GM21737 (cell line): ENCODE data around the gene EHD3.

Experiments used
- ATAC-seq: cut with Tn5 transposase; IDR thresholded peaks from one replicate; pipeline ENCODE4 v1.9.1; 2021; ENCODE audit warnings: mild to moderate bottlenecking, moderate library complexity; ENCODE audit not compliant: unreplicated experiment

EHD3 gene

GRCh38 chr2:31235504-31235902 lies 1.6 kb downstream of the EHD3 start:
- no peak for ATAC-seq

- ATAC-seq, result no peak
These were observed 2.7 kb downstream of the EHD3 start for GRCh38 chr2:31236433-31237205.

GRCh38 chr2:31237348-31238017 lies 3.5 kb downstream of the EHD3 start:
- ATAC-seq, result no peak

- no peak for ATAC-seq
These were observed 4.4 kb downstream of the EHD3 start for GRCh38 chr2:31238126-31238905.

GRCh38 chr2:31238906-31239592 lies 5.1 kb downstream of the EHD3 start:
- ATAC-seq, result no peak

GRCh38 chr2:31239593-31240177 lies 5.7 kb downstream of the EHD3 start:
- no peak for ATAC-seq

GRCh38 chr2:31240381-31241365 lies 6.7 kb downstream of the EHD3 start:
- ATAC-seq, result no peak

GRCh38 chr2:31241625-31242270 lies 7.8 kb downstream of the EHD3 start:
- ATAC-seq, result no peak

- ATAC-seq, result no peak
These were observed 9.1 kb downstream of the EHD3 start for GRCh38 chr2:31243053-31243452.

GRCh38 chr2:31244101-31244500 lies 10.1 kb downstream of the EHD3 start:
- no peak for ATAC-seq

GRCh38 chr2:31246184-31246852 lies 12.4 kb downstream of the EHD3 start:
- ATAC-seq, result no peak

GRCh38 chr2:31247711-31248110 lies 13.8 kb downstream of the EHD3 start:
- ATAC-seq, result no peak

- no peak for ATAC-seq
These were observed 14.2 kb downstream of the EHD3 start for GRCh38 chr2:31248139-31248538.

- ATAC-seq, result no peak
These were observed 15.2 kb downstream of the EHD3 start for GRCh38 chr2:31249009-31249690.

- no peak for ATAC-seq
These were observed 17.1 kb downstream of the EHD3 start for GRCh38 chr2:31251018-31251417.

GRCh38 chr2:31251851-31252250 lies 17.9 kb downstream of the EHD3 start:
- ATAC-seq, result no peak

- ATAC-seq, result no peak
These were observed 19.6 kb downstream of the EHD3 start for GRCh38 chr2:31253356-31254131.
